GM23338 (cell line): Measurements from ENCODE around the gene KDM4C. TPM values are rescaled to one million over a fixed set of nuclear protein-coding genes. Genes with fewer than 3 reads are reported as not detected.

Experiments
- ATAC-seq: fragments of 200-7000 bp; cut with Tn5 transposase; 3 replicates; pipeline ENCODE4 v1.9.1; 2020
- DNase-seq: peaks from one replicate; pipeline ENCODE4 v3.0.0-alpha.2; 2015; ENCODE audit warnings: low spot score
- H2AFZ ChIP-seq: fragments of 200-600 bp; sonication (generic); 2 replicates; pipeline ENCODE4 v1.8.0; 2016; ENCODE audit warnings: antibody characterized with exemption, mild to moderate bottlenecking, moderate library complexity
- H3F3A ChIP-seq: fragments of 200-600 bp; sonication (generic); replicated peaks from 2 replicates; pipeline ENCODE4 v1.8.0; 2017; ENCODE audit warnings: antibody characterized with exemption, mixed run types, low read depth
- H3K27ac ChIP-seq: fragments of 200-600 bp; sonication (generic); 2 replicates; pipeline ENCODE4 v1.6.1; 2016; ENCODE audit warnings: low read depth
- H3K27me3 ChIP-seq: fragments of 200-600 bp; sonication (generic); 2 replicates; pipeline ENCODE4 v1.8.0; 2016; ENCODE audit warnings: mild to moderate bottlenecking, mixed run types, moderate library complexity; ENCODE audit not compliant: insufficient read depth
- H3K36me3 ChIP-seq: fragments of 200-600 bp; sonication (generic); 2 replicates; pipeline ENCODE4 v1.8.0; 2016; ENCODE audit warnings: mild to moderate bottlenecking; ENCODE audit not compliant: insufficient read depth
- H3K4me1 ChIP-seq: fragments of 200-600 bp; sonication (generic); 2 replicates; pipeline ENCODE4 v1.8.0; 2016; ENCODE audit warnings: mild to moderate bottlenecking, moderate library complexity; ENCODE audit not compliant: insufficient read depth
- H3K4me2 ChIP-seq: fragments of 200-600 bp; sonication (generic); 2 replicates; pipeline ENCODE4 v1.7.1; 2017; ENCODE audit warnings: mixed run types
- H3K4me3 ChIP-seq: fragments of 200-600 bp; sonication (generic); 2 replicates; pipeline ENCODE4 v1.6.1; 2016; ENCODE audit warnings: mixed run types
- H3K79me2 ChIP-seq: fragments of 200-600 bp; sonication (generic); replicated peaks from 2 replicates; pipeline ENCODE4 v1.8.0; 2017; ENCODE audit warnings: mild to moderate bottlenecking; ENCODE audit not compliant: insufficient read depth
- H3K9me2 ChIP-seq: fragments of 200-600 bp; sonication (generic); 2 replicates; pipeline ENCODE4 v1.8.0; 2017; ENCODE audit not compliant: insufficient read depth
- H4K20me1 ChIP-seq: fragments of 200-600 bp; sonication (generic); replicated peaks from 2 replicates; pipeline ENCODE4 v1.8.0; 2017; ENCODE audit warnings: mild to moderate bottlenecking; ENCODE audit not compliant: insufficient read depth
- H3K27ac Mint-ChIP-seq: 2 replicates; pipeline ENCODE4 v1.8.0; 2020; ENCODE audit warnings: inconsistent platforms, mild to moderate bottlenecking, moderate library complexity, mixed read lengths
- H3K27me3 Mint-ChIP-seq: 3 replicates; pipeline ENCODE4 v1.8.0; 2022; ENCODE audit warnings: low read depth, mild to moderate bottlenecking, moderate library complexity, mixed read lengths, inconsistent platforms; ENCODE audit not compliant: insufficient read depth, poor library complexity
- H3K36me3 Mint-ChIP-seq: 3 replicates; pipeline ENCODE4 v1.8.0; 2021; ENCODE audit warnings: low read depth, mild to moderate bottlenecking, inconsistent platforms, moderate library complexity, mixed read lengths
- H3K4me1 Mint-ChIP-seq: 3 replicates; pipeline ENCODE4 v1.8.0; 2020; ENCODE audit warnings: mild to moderate bottlenecking, inconsistent platforms, mixed read lengths
- H3K4me3 Mint-ChIP-seq: 3 replicates; pipeline ENCODE4 v1.8.0; 2021; ENCODE audit warnings: moderate library complexity, mild to moderate bottlenecking, inconsistent platforms, mixed read lengths
- H3K9me3 Mint-ChIP-seq: 3 replicates; pipeline ENCODE4 v1.8.0; 2020; ENCODE audit warnings: moderate library complexity, mild to moderate bottlenecking, inconsistent platforms, mixed read lengths
- CREB1 ChIP-seq: fragments of 250-450 bp; sonication (Bioruptor Pico); IDR thresholded peaks from 2 replicates; pipeline ENCODE4 v1.5.0; 2020; ENCODE audit warnings: low read depth, mild to moderate bottlenecking, moderate library complexity
- EZH2 ChIP-seq: fragments of 200-600 bp; sonication (generic); IDR thresholded peaks from one replicate; pipeline ENCODE4 v1.8.0; 2017; ENCODE audit warnings: antibody characterized with exemption, mild to moderate bottlenecking, low read depth; ENCODE audit not compliant: unreplicated experiment
- EZH2phosphoT487 ChIP-seq: fragments of 200-600 bp; sonication (generic); IDR thresholded peaks from one replicate; pipeline ENCODE4 v1.8.1; 2018; ENCODE audit warnings: antibody characterized with exemption; ENCODE audit not compliant: unreplicated experiment
- JUNB ChIP-seq: IDR thresholded peaks from one replicate; pipeline ENCODE4 v1.6.1; 2016; ENCODE audit warnings: antibody characterized with exemption; ENCODE audit not compliant: unreplicated experiment
- NANOG ChIP-seq: IDR thresholded peaks from 2 replicates; pipeline ENCODE4 v1.6.1; 2016; ENCODE audit warnings: antibody characterized with exemption, borderline replicate concordance
- POLR2AphosphoS5 ChIP-seq: IDR thresholded peaks from 2 replicates; pipeline ENCODE4 v1.6.1; 2016; ENCODE audit warnings: antibody characterized with exemption, low read depth
- STAT1 ChIP-seq: IDR thresholded peaks from one replicate; pipeline ENCODE4 v1.6.1; 2016; ENCODE audit warnings: antibody characterized with exemption; ENCODE audit not compliant: unreplicated experiment
- ZNF114 ChIP-seq: fragments of 250-450 bp; sonication (Bioruptor Pico); IDR thresholded peaks from 2 replicates; pipeline ENCODE4 v1.5.0; 2020; ENCODE audit warnings: mild to moderate bottlenecking, moderate library complexity
- ZNF331 ChIP-seq: fragments of 250-450 bp; sonication (Bioruptor Pico); IDR thresholded peaks from 2 replicates; pipeline ENCODE4 v1.5.0; 2020; ENCODE audit warnings: low read depth, mild to moderate bottlenecking, moderate library complexity
- polyA plus RNA-seq: library from polyadenylated mRNA; unstranded; fragments of >200 nt; fragmentation: Nextera tagmentation; extraction: Ambion mirVana; gene quantifications from 2 replicates; pipeline ENCODE4 v1.2.1, GENCODE V29; 2016
- total RNA-seq: library from RNA; depleted of rRNA; stranded (reverse); fragments of >200 nt; shearing (Covaris generic); gene quantifications from 2 replicates; pipeline ENCODE4 v1.2.3, GENCODE V29; 2014
- TF ChIP-seq, protein P1 (sequence below): fragments of 250-450 bp; sonication (Bioruptor Pico); IDR thresholded peaks from 2 replicates; pipeline ENCODE4 v1.5.0; 2020; ENCODE audit warnings: mild to moderate bottlenecking, moderate library complexity
- TF ChIP-seq, protein P2 (sequence below): IDR thresholded peaks from 2 replicates; pipeline ENCODE4 v1.6.1; 2016; ENCODE audit warnings: antibody characterized with exemption
- TF ChIP-seq, protein P3 (sequence below): IDR thresholded peaks from one replicate; pipeline ENCODE4 v1.6.1; 2018; ENCODE audit warnings: antibody characterized with exemption; ENCODE audit not compliant: unreplicated experiment
- TF ChIP-seq, protein P4 (sequence below), 2 experiments: fragments of 200-600 bp in 1 of 2; sonication (generic) in 1 of 2; conservative IDR thresholded peaks; 2 replicates each; pipeline versions ENCODE4 v1.5.1 to v1.6.1; 2016 to 2017; ENCODE audit warnings: antibody characterized with exemption in 2 of 2, low read depth in 2 of 2, mild to moderate bottlenecking in 2 of 2, moderate library complexity in 1 of 2

Gene KDM4C
- total and polyA plus RNA-seq, 2 experiments from 2014 or later: 12.0 to 43.8 TPM

DNA sequence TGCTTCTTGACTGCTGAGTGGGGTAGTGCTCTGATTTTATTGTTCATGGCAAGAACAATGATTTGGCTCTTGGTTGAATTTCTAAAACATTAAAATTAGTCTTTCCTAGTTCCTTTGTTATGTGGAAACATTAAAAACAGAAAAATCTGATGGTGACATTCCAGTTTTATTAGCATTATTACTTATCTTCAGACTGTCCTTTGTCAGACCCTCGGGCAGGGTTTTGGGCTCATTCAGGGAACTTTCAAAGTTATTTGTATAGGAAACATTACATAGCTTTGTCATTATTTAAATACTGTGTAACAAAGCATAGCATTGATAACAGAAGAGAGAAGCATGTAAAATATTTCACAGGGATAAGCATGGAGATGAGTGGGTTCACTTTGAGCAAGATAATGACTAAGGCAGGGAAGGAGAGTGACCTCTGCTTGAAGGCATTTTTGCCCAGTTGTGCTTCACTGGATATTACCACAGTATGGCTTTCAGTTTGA lies 119.9 kb downstream of the KDM4C start:
- no peaks in the 10 kb centered on the region for H3K36me3 Mint-ChIP-seq
- no peaks in the 10 kb centered on the region for H3K9me3 Mint-ChIP-seq
- no peak overlapping the region; the same call in 1 of the 2 replicates for H3K27ac Mint-ChIP-seq
- H3K79me2 ChIP-seq: peaks cover 19% of the 10 kb centered on the region; the same call in 1 of the 2 replicates
- H2AFZ ChIP-seq: no peak overlapping the region
- no peaks in the 10 kb centered on the region for H3K27me3 ChIP-seq
- H3K4me3 ChIP-seq: no peak overlapping the region
- no peak overlapping the region for H3K27ac ChIP-seq
- no peaks in the 10 kb centered on the region for H4K20me1 ChIP-seq
- no peak for TF ChIP-seq ZNF114 (CRISPR knock-in tag)
- no peak for TF ChIP-seq EZH2phosphoT487
- no peak for TF ChIP-seq EZH2
- no peak for TF ChIP-seq NANOG
- TF ChIP-seq, protein P1, sequence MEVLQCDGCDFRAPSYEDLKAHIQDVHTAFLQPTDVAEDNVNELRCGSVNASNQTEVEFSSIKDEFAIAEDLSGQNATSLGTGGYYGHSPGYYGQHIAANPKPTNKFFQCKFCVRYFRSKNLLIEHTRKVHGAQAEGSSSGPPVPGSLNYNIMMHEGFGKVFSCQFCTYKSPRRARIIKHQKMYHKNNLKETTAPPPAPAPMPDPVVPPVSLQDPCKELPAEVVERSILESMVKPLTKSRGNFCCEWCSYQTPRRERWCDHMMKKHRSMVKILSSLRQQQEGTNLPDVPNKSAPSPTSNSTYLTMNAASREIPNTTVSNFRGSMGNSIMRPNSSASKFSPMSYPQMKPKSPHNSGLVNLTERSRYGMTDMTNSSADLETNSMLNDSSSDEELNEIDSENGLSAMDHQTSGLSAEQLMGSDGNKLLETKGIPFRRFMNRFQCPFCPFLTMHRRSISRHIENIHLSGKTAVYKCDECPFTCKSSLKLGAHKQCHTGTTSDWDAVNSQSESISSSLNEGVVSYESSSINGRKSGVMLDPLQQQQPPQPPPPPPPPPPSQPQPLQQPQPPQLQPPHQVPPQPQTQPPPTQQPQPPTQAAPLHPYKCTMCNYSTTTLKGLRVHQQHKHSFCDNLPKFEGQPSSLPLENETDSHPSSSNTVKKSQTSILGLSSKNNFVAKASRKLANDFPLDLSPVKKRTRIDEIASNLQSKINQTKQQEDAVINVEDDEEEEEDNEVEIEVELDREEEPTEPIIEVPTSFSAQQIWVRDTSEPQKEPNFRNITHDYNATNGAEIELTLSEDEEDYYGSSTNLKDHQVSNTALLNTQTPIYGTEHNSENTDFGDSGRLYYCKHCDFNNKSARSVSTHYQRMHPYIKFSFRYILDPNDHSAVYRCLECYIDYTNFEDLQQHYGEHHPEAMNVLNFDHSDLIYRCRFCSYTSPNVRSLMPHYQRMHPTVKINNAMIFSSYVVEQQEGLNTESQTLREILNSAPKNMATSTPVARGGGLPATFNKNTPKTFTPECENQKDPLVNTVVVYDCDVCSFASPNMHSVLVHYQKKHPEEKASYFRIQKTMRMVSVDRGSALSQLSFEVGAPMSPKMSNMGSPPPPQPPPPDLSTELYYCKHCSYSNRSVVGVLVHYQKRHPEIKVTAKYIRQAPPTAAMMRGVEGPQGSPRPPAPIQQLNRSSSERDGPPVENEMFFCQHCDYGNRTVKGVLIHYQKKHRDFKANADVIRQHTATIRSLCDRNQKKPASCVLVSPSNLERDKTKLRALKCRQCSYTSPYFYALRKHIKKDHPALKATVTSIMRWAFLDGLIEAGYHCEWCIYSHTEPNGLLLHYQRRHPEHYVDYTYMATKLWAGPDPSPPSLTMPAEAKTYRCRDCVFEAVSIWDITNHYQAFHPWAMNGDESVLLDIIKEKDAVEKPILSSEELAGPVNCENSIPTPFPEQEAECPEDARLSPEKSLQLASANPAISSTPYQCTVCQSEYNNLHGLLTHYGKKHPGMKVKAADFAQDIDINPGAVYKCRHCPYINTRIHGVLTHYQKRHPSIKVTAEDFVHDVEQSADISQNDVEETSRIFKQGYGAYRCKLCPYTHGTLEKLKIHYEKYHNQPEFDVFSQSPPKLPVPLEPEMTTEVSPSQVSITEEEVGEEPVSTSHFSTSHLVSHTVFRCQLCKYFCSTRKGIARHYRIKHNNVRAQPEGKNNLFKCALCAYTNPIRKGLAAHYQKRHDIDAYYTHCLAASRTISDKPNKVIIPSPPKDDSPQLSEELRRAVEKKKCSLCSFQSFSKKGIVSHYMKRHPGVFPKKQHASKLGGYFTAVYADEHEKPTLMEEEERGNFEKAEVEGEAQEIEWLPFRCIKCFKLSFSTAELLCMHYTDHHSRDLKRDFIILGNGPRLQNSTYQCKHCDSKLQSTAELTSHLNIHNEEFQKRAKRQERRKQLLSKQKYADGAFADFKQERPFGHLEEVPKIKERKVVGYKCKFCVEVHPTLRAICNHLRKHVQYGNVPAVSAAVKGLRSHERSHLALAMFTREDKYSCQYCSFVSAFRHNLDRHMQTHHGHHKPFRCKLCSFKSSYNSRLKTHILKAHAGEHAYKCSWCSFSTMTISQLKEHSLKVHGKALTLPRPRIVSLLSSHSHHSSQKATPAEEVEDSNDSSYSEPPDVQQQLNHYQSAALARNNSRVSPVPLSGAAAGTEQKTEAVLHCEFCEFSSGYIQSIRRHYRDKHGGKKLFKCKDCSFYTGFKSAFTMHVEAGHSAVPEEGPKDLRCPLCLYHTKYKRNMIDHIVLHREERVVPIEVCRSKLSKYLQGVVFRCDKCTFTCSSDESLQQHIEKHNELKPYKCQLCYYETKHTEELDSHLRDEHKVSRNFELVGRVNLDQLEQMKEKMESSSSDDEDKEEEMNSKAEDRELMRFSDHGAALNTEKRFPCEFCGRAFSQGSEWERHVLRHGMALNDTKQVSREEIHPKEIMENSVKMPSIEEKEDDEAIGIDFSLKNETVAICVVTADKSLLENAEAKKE (CRISPR knock-in tag): no peak
- TF ChIP-seq ZNF331 (CRISPR knock-in tag): no peak
- TF ChIP-seq, protein P2, sequence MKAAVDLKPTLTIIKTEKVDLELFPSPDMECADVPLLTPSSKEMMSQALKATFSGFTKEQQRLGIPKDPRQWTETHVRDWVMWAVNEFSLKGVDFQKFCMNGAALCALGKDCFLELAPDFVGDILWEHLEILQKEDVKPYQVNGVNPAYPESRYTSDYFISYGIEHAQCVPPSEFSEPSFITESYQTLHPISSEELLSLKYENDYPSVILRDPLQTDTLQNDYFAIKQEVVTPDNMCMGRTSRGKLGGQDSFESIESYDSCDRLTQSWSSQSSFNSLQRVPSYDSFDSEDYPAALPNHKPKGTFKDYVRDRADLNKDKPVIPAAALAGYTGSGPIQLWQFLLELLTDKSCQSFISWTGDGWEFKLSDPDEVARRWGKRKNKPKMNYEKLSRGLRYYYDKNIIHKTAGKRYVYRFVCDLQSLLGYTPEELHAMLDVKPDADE: no peak
- TF ChIP-seq, protein P3, sequence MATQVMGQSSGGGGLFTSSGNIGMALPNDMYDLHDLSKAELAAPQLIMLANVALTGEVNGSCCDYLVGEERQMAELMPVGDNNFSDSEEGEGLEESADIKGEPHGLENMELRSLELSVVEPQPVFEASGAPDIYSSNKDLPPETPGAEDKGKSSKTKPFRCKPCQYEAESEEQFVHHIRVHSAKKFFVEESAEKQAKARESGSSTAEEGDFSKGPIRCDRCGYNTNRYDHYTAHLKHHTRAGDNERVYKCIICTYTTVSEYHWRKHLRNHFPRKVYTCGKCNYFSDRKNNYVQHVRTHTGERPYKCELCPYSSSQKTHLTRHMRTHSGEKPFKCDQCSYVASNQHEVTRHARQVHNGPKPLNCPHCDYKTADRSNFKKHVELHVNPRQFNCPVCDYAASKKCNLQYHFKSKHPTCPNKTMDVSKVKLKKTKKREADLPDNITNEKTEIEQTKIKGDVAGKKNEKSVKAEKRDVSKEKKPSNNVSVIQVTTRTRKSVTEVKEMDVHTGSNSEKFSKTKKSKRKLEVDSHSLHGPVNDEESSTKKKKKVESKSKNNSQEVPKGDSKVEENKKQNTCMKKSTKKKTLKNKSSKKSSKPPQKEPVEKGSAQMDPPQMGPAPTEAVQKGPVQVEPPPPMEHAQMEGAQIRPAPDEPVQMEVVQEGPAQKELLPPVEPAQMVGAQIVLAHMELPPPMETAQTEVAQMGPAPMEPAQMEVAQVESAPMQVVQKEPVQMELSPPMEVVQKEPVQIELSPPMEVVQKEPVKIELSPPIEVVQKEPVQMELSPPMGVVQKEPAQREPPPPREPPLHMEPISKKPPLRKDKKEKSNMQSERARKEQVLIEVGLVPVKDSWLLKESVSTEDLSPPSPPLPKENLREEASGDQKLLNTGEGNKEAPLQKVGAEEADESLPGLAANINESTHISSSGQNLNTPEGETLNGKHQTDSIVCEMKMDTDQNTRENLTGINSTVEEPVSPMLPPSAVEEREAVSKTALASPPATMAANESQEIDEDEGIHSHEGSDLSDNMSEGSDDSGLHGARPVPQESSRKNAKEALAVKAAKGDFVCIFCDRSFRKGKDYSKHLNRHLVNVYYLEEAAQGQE: no peak
- no peak for TF ChIP-seq POLR2AphosphoS5
- no peak for TF ChIP-seq JUNB
- no peak for TF ChIP-seq STAT1
- TF ChIP-seq, protein P4, sequence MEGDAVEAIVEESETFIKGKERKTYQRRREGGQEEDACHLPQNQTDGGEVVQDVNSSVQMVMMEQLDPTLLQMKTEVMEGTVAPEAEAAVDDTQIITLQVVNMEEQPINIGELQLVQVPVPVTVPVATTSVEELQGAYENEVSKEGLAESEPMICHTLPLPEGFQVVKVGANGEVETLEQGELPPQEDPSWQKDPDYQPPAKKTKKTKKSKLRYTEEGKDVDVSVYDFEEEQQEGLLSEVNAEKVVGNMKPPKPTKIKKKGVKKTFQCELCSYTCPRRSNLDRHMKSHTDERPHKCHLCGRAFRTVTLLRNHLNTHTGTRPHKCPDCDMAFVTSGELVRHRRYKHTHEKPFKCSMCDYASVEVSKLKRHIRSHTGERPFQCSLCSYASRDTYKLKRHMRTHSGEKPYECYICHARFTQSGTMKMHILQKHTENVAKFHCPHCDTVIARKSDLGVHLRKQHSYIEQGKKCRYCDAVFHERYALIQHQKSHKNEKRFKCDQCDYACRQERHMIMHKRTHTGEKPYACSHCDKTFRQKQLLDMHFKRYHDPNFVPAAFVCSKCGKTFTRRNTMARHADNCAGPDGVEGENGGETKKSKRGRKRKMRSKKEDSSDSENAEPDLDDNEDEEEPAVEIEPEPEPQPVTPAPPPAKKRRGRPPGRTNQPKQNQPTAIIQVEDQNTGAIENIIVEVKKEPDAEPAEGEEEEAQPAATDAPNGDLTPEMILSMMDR (conservative IDR thresholded peaks at IDR 0.05; ENCODE audit: low read depth in 2 of 2): no peak
- TF ChIP-seq CREB1 (CRISPR knock-in tag): no peak
- no peak overlapping the region for H3K4me3 Mint-ChIP-seq
- H3K36me3 ChIP-seq: no peaks in the 10 kb centered on the region
- H3K9me2 ChIP-seq: no peaks in the 10 kb centered on the region
- DNase-seq (no peak), ATAC-seq (no peak)
- H3K27me3 Mint-ChIP-seq: no peaks in the 10 kb centered on the region
- H3F3A ChIP-seq: no peaks in the 10 kb centered on the region
- H3K4me1 ChIP-seq: 0 out of 2 replicates have a peak, but pooled peaks cover 11% of the 10 kb centered on the region
- no peak overlapping the region for H3K4me2 ChIP-seq
- peaks cover 29% of the 10 kb centered on the region for H3K4me1 Mint-ChIP-seq
